GM12878 (cell line): ENCODE results near the gene LRCH3. TPM values are rescaled to one million over a fixed set of nuclear protein-coding genes. Genes with fewer than 3 reads are reported as not detected.

Experiments
- ATAC-seq: fragments of 200-7000 bp; cut with Tn5 transposase; 3 replicates; pipeline ENCODE4 v1.9.1; 2020; ENCODE audit warnings: mild to moderate bottlenecking, moderate library complexity
- BruUV-seq: library from RNA; stranded (reverse); fragments of 400-500 nt; replicated peaks from 2 replicates; lab custom pipeline; 2021; lab: Mats Ljungman, UMichigan
- CTCF ChIA-PET: fragments of 300-600 bp; sonication (Branson Sonifier 250); formaldehyde crosslinking; extraction: SDS; loops from one replicate; lab custom pipeline; 2021; ENCODE audit warnings: inconsistent platforms; lab: Yijun Ruan, JAX
- POLR2A ChIA-PET: fragments of 350-600 bp; formaldehyde crosslinking; extraction: SDS; loops from one replicate; lab custom pipeline; 2021; ENCODE audit warnings: inconsistent platforms; lab: Charles Lee
- RAD21 ChIA-PET: fragments of 300-600 bp; sonication (Branson Sonifier 250); formaldehyde crosslinking; loops from one replicate; lab custom pipeline; 2023; ENCODE audit warnings: antibody characterized with exemption; ENCODE audit not compliant: unreplicated experiment; lab: Charles Lee
- SMC1A ChIA-PET: fragments of 300-600 bp; sonication (Branson Sonifier 250); formaldehyde crosslinking; loops from one replicate; lab custom pipeline; 2023; ENCODE audit not compliant: unreplicated experiment, uncharacterized antibody; lab: Charles Lee
- DNase-seq: peaks from one replicate; pipeline ENCODE4 v3.0.0-alpha.2; 2011; ENCODE audit warnings: low read depth, low spot score
- FAIRE-seq: peaks from 3 replicates; lab custom pipeline; 2011; peaks lifted over from hg19 to GRCh38; lab: Jason Lieb, UNC
- H2AFZ ChIP-seq: 2 replicates; pipeline ENCODE4 v1.6.0; 2011; ENCODE audit warnings: low read depth, low read length, control low read depth; ENCODE audit not compliant: control insufficient read depth
- H3K27ac ChIP-seq: 2 replicates; pipeline ENCODE4 v1.5.1; 2011; ENCODE audit warnings: control low read depth; ENCODE audit not compliant: control insufficient read depth, insufficient read depth
- H3K27me3 ChIP-seq, 2 experiments: replicated peaks in 1 of 2; 2 replicates each; pipeline versions ENCODE4 v1.6.0 to v1.6.1; 2011; ENCODE audit warnings: low read length in 1 of 2; ENCODE audit not compliant: control insufficient read depth in 2 of 2, insufficient read depth in 2 of 2
- H3K36me3 ChIP-seq, 2 experiments: 2 replicates each; pipeline ENCODE4 v1.5.1; 2011; ENCODE audit warnings: low read length in 1 of 2; ENCODE audit not compliant: control insufficient read depth in 2 of 2, insufficient read depth in 2 of 2
- H3K4me1 ChIP-seq: 2 replicates; pipeline ENCODE4 v1.6.1; 2011; ENCODE audit warnings: mild to moderate bottlenecking, low read length, moderate library complexity, mixed read lengths; ENCODE audit not compliant: control insufficient read depth, insufficient read depth
- H3K4me2 ChIP-seq: 2 replicates; pipeline ENCODE4 v1.6.0; 2011; ENCODE audit warnings: control low read depth; ENCODE audit not compliant: control insufficient read depth, insufficient read depth
- H3K4me3 ChIP-seq: fragments of 200-600 bp; sonication (generic); 2 replicates; pipeline ENCODE4 v1.5.1; 2016
- H3K79me2 ChIP-seq: 2 replicates; pipeline ENCODE4 v1.6.0; 2011; ENCODE audit warnings: low read length; ENCODE audit not compliant: control insufficient read depth, insufficient read depth
- H3K9ac ChIP-seq: 2 replicates; pipeline ENCODE4 v1.8.0; 2011; ENCODE audit warnings: low read length, control low read depth, mixed read lengths; ENCODE audit not compliant: control insufficient read depth, insufficient read depth
- H3K9me3 ChIP-seq: replicated peaks from 3 replicates; pipeline ENCODE4 v1.5.1; 2011; ENCODE audit warnings: mild to moderate bottlenecking, low read length; ENCODE audit not compliant: control insufficient read depth, insufficient read depth
- H4K20me1 ChIP-seq: 2 replicates; pipeline ENCODE4 v1.6.0; 2011; ENCODE audit not compliant: control insufficient read depth, insufficient read depth
- CREB1 ChIP-seq: IDR thresholded peaks from 2 replicates; pipeline ENCODE4 v1.6.1; 2012; ENCODE audit warnings: low read depth, mild to moderate bottlenecking, inconsistent platforms
- JUNB ChIP-seq: IDR thresholded peaks from 2 replicates; pipeline ENCODE4 v1.6.1; 2016; ENCODE audit warnings: antibody characterized with exemption, mild to moderate bottlenecking
- MEF2A ChIP-seq: IDR thresholded peaks from 2 replicates; pipeline ENCODE4 v1.6.1; 2011; ENCODE audit warnings: low read depth, mild to moderate bottlenecking, low read length, moderate library complexity; ENCODE audit not compliant: insufficient read depth
- NR2C2 ChIP-seq: IDR thresholded peaks from 2 replicates; pipeline ENCODE4 v1.6.1; 2011; ENCODE audit warnings: borderline replicate concordance, low read depth; ENCODE audit not compliant: control insufficient read depth, insufficient read length
- YBX1 ChIP-seq: fragments of 450-650 bp; IDR thresholded peaks from 2 replicates; pipeline ENCODE4 v1.6.1; 2016; ENCODE audit warnings: antibody characterized with exemption
- WGBS: methylation state at CpG from one replicate; pipeline ENCODE4 v1.1.6; 2016; ENCODE audit warnings: low lambda C conversion rate; ENCODE audit not compliant: insufficient replicate concordance, insufficient coverage; ENCODE audit errors: missing lambda C conversion rate; 5-methylcytosine and 5-hydroxymethylcytosine counted together
- in situ Hi-C: fragments of 300-500 bp; cut with MboI; formaldehyde crosslinking; loops from 9 replicates; pipeline ENCODE4 v1.14.3; 2018; ENCODE audit warnings: mixed read lengths
- intact Hi-C: fragments of 100-400 bp; cut with micrococcal nuclease; formaldehyde crosslinking; loops from one replicate; pipeline ENCODE4 v1.14.2; 2022; ENCODE audit not compliant: unreplicated experiment
- polyA plus RNA-seq, 11 experiments: library from polyadenylated mRNA; depleted of rRNA in 4 of 11; unstranded in 6 of 11; stranded (reverse) in 5 of 11; fragments of >200 nt; fragmentation: Nextera tagmentation in 4 of 11; fragmentation: Illumina TruSeq in 1 of 11; extraction: Ambion mirVana in 4 of 11; extraction: Trizol in 1 of 11; gene quantifications; 1 replicate in 1 of 11; 2 replicates in 10 of 11; pipeline versions ENCODE4 v1.2.1 to v1.2.3, GENCODE V29; 2011 to 2016; ENCODE audit warnings: inconsistent platforms in 2 of 11, missing spikeins in 2 of 11, low read depth in 1 of 11
- total RNA-seq, 4 experiments: library from RNA; depleted of rRNA in 3 of 4; stranded (reverse); fragments of >200 nt in 3 of 4; fragmentation: Illumina TruSeq in 1 of 4; extraction: Trizol in 1 of 4; gene quantifications; 2 replicates each; pipeline versions ENCODE4 v1.2.1 to v1.2.3, GENCODE V29; 2013 to 2021
- TF ChIP-seq, protein P1 (sequence below): IDR thresholded peaks from 2 replicates; pipeline ENCODE4 v1.6.1; 2011; ENCODE audit warnings: borderline replicate concordance, low read depth, mild to moderate bottlenecking, moderate library complexity, mixed read lengths, low read length; ENCODE audit not compliant: insufficient read depth; ENCODE audit errors: extremely low read length

The LRCH3 gene
- total and polyA plus RNA-seq, 10 of the 15 experiments (the other 5 are each of a cell fraction or from before 2014, with no cell fraction given): 3.9 to 136 (median 40.6) TPM

DNA sequence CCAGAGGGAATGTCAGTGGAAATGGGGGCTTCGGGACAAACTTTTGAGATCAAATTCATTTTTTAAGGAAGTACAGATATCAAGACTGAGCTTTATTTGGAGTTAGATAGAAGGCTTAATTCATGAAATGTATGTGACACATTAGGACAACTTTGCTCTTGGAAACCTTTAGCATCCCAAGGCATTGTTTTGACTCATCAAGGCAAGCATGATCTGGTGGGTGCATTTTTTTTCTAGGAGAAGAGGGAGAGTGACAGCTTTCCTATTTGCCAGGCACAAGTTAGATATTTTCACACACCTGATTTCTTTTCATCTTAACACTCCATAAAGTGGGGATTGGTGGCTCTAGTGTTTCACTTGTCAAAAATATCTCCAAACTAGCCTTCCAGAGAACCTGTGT is 97.5 kb downstream of the LRCH3 start:
- no peak overlapping the region for H3K27ac ChIP-seq
- ChIA-PET SMC1A (interaction anchor here (1.1 to 2.1 kb wide), 5 partner anchors 11 to 92 kb away, joined by 3 to 5 read pairs (median 4); no protein-coding TSS in a partner anchor), RAD21 (no interaction called here), CTCF (interaction anchor here (1.0 to 5.4 kb wide), 3 partner anchors 8 to 18 kb away, joined by 3 to 27 read pairs (median 5); no protein-coding TSS in a partner anchor), POLR2A (no interaction called here)
- WGBS: 96% methylated on average over 1 of the region's 1 CpG
- H3K4me2 ChIP-seq: no peak overlapping the region
- FAIRE-seq (no peak), ATAC-seq (no peak), DNase-seq (no peak)
- peaks cover 0 to 4% of the 10 kb centered on the region in 2 experiments; a peak in 2 of 4 replicates for H3K36me3 ChIP-seq
- no peaks in the 10 kb centered on the region for H4K20me1 ChIP-seq
- intact Hi-C loops (no loop called here), in situ Hi-C loops (no loop called here)
- TF ChIP-seq NR2C2 (no peak), YBX1 (no peak)
- no peak overlapping the region for H3K4me3 ChIP-seq
- H2AFZ ChIP-seq: no peak overlapping the region
- H3K9me3 ChIP-seq: no peaks in the 10 kb centered on the region
- no peaks in the 10 kb centered on the region for H3K79me2 ChIP-seq
- H3K27me3 ChIP-seq: no peaks in the 10 kb centered on the region
- H3K9ac ChIP-seq: no peak overlapping the region
- BruUV-seq: no TSS peak
- H3K4me1 ChIP-seq: no peaks in the 10 kb centered on the region

DNA sequence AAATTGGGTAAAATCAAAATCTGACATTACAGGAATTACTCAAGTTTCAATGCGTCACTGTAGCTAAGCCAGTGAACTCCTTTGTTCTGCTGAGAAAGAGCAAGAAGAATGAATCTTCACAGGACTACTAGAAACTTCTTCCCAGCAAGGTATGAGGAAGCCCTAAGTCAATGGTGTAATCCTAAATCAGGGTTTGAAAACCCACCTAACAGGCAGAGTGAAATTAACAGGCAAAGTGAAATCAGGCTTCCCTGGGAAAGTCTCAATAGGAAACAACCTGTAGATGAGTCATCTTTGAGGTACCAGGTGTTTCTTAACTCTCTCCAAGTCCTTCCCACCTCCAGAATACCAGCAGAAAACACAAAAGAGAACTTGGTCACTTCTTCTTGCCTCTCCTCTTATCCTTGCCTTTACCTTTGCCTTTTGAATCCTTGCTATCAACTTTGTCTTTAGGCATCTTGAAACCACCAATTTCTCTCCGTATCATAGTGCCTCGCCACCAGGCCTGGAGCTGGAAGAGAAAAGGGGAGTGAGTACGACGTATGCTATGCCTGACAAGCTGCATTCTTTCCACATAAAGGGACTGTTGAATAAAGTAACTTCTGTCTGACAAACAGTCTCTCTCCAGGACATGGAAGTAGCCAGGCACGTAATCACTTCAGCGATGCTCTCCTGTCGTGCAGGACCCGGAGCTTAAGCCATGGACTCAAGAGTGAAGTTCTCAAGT is 98.3 kb downstream of the LRCH3 start:
- TF ChIP-seq, protein P1, sequence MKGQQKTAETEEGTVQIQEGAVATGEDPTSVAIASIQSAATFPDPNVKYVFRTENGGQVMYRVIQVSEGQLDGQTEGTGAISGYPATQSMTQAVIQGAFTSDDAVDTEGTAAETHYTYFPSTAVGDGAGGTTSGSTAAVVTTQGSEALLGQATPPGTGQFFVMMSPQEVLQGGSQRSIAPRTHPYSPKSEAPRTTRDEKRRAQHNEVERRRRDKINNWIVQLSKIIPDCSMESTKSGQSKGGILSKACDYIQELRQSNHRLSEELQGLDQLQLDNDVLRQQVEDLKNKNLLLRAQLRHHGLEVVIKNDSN: no peak
- TF ChIP-seq CREB1: 0 out of 2 replicates have a peak, but pooled peaks have one; percentile 11
- TF ChIP-seq MEF2A: no peak
- TF ChIP-seq JUNB: 0 out of 2 replicates have a peak, but pooled peaks have one; percentile 14
- ChIA-PET POLR2A (interaction anchor here (0.5 kb wide), 1 partner anchor 335 kb away, joined by 3 read pairs; no protein-coding TSS in a partner anchor), SMC1A (interaction anchor here (0.9 to 2.1 kb wide), 6 partner anchors 10 to 93 kb away, joined by 3 to 5 read pairs (median 4); no protein-coding TSS in a partner anchor), CTCF (interaction anchor here (1.0 to 5.4 kb wide), 4 partner anchors 7 to 194 kb away, joined by 3 to 27 read pairs (median 4); no protein-coding TSS in a partner anchor), RAD21 (no interaction called here)
- Histone ChIP-seq H3K27ac (no peak overlapping the region), H3K79me2 (no peaks in the 10 kb centered on the region), H3K4me2 (no peak overlapping the region), H2AFZ (no peak overlapping the region), H3K4me3 (no peak overlapping the region), H4K20me1 (no peaks in the 10 kb centered on the region), H3K27me3 (no peaks in the 10 kb centered on the region), H3K36me3 (no peaks in the 10 kb centered on the region), H3K9me3 (no peaks in the 10 kb centered on the region), H3K4me1 (no peaks in the 10 kb centered on the region), H3K9ac (no peak overlapping the region)
- WGBS: 95% methylated on average over 9 of the region's 9 CpGs
- intact Hi-C loops (no loop called here), in situ Hi-C loops (no loop called here)
- DNase-seq (no peak), FAIRE-seq (no peak), ATAC-seq (no peak)
- no TSS peak for BruUV-seq
